Activated CD4-positive, alpha-beta T cell treated with anti-CD3 and anti-CD28 coated beads, Interleukin-2, amount 10 ng/mL, durations not matched to agents 7 days and 5 days (primary cell): ENCODE data around the gene FAM174C. TPM values are rescaled to one million over a fixed set of nuclear protein-coding genes. Genes with fewer than 3 reads are reported as not detected.

Source experiments
- CTCF ChIA-PET: fragments of 350-600 bp; sonication (Branson Sonifier 250); formaldehyde crosslinking; loops from one replicate; lab custom pipeline; 2021; ENCODE audit warnings: antibody characterized with exemption; lab: Charles Lee
- POLR2A ChIA-PET: fragments of 350-600 bp; sonication (Branson Sonifier 250); formaldehyde crosslinking; loops from one replicate; lab custom pipeline; 2021; ENCODE audit warnings: antibody characterized with exemption; lab: Charles Lee
- DNase-seq: peaks from one replicate; pipeline ENCODE4 v3.0.0-alpha.2; 2020
- H3K27ac Mint-ChIP-seq: one replicate; pipeline ENCODE4 v1.8.0; 2021; ENCODE audit warnings: mild to moderate bottlenecking, moderate library complexity, mixed read lengths
- H3K27me3 Mint-ChIP-seq: one replicate; pipeline ENCODE4 v1.8.0; 2021; ENCODE audit warnings: mixed read lengths
- H3K36me3 Mint-ChIP-seq: one replicate; pipeline ENCODE4 v1.8.0; 2021; ENCODE audit warnings: low read depth, mixed read lengths
- H3K4me1 Mint-ChIP-seq: one replicate; pipeline ENCODE4 v1.8.0; 2021; ENCODE audit warnings: mixed read lengths
- H3K4me3 Mint-ChIP-seq: one replicate; pipeline ENCODE4 v1.8.0; 2021; ENCODE audit warnings: mild to moderate bottlenecking, moderate library complexity, mixed read lengths
- H3K9me3 Mint-ChIP-seq: one replicate; pipeline ENCODE4 v1.8.0; 2021; ENCODE audit warnings: mixed read lengths
- total RNA-seq, 2 experiments: library from RNA; stranded (reverse); gene quantifications; one replicate each; pipeline ENCODE4 v1.2.3, GENCODE V29; 2021

The FAM174C gene
- total RNA-seq, 2 experiments from 2014 or later = 47.8 to 51.5 TPM

DNA sequence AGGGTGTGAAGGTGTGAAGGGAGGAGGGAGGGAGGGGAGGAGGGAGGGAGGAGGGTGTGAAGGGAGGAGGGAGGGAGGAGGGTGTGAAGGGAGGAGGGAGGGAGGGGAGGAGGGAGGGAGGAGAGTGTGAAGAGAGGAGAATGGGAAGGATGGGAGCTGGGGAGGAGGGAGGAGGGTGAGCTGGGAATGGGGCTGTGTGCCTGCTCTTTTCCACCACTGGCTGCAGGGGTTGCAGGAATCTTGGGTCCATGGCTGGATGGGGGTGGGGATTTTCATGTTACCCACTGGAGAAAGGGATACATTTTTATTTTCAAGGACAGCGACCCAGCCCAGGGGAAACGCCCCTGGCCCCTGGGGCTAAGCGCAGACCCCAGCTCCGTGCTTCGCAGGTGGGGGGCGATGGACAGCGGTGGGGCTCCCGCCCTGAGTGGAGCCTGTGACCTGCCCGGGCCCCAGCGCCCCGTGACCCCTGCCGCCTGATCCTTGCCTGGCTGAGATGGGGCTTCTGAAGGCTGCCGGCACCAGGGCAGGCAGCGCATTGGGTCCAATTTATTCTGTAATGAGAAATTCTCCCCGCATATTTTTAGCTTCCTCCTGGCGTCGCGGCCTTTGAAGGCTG is 7.4 kb downstream of the FAM174C start:
- H3K36me3 Mint-ChIP-seq = peaks cover 14% of the 10 kb centered on the region
- DNase-seq = no peak
- H3K27me3 Mint-ChIP-seq = peaks cover 18% of the 10 kb centered on the region
- ChIA-PET POLR2A (no interaction called here), CTCF (no interaction called here)
- H3K27ac Mint-ChIP-seq = no peak overlapping the region
- H3K9me3 Mint-ChIP-seq = no peaks in the 10 kb centered on the region
- no peak overlapping the region for H3K4me3 Mint-ChIP-seq
- H3K4me1 Mint-ChIP-seq = peaks cover 19% of the 10 kb centered on the region

DNA sequence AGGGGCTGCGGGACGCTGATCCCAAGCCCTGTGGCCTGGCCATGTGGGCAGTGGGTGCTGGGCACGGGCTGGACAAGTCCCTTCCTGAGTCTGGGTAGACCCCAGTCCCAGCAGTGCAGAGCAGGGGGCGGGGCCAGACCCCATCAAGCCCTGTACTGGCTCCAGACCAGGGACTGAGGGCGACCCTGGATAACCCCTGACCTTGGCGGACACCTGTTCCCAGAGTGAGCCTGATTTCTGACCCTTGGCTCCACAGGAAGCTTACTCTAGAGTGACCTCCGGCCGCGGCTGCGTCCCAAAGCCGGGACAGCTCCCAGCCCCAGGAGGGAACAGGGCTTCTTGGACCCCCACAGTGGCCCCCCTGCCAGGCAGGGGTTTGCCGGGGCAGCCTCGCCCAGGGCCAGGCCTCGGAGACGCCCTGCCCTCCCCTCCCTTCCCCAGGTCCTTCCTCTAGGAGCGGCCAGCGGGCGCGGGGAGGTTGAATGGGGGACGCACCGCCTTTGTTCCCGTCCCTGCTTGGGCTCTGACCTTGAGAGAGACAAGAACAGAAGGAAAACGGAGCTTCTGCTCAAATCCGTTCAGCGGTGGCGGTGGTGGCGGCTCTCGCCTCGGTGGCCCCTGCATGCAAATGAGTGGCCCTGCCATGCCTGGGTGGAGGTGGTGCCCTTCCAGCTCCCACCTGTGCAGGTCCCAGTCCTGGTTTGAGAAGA is 8.0 kb downstream of the FAM174C start:
- Mint-ChIP-seq H3K4me1 (peaks cover 13% of the 10 kb centered on the region), H3K9me3 (no peaks in the 10 kb centered on the region), H3K36me3 (peaks cover 10% of the 10 kb centered on the region), H3K4me3 (no peak overlapping the region), H3K27me3 (peaks cover 22% of the 10 kb centered on the region), H3K27ac (no peak overlapping the region)
- DNase-seq = no peak
- ChIA-PET CTCF (interaction anchor here (0.6 kb wide), 1 partner anchor 333 kb away, joined by 3 read pairs; no protein-coding TSS in a partner anchor), POLR2A (no interaction called here)

DNA sequence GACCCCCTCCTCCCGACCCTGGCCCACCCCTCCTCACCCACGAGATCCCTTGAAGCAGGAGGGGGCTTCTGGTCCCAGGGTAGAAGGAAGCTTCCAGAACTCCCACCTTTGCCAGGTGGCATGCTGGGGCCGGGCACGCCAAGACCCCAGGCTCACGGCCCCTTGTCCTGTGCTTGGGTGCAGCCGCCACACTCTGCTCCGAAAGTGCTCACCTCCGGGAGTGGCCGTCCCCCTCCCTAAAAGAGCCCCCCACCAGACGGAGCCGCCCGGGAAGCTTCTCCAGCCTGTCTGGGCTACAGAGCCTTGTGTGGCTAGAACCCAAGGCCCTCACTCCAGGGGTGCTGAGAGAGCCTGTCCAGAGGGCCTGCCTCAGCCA is 8.6 kb downstream of the FAM174C start:
- POLR2A ChIA-PET = no interaction called here
- H3K4me3 Mint-ChIP-seq = no peak overlapping the region
- no peaks in the 10 kb centered on the region for H3K9me3 Mint-ChIP-seq
- H3K4me1 Mint-ChIP-seq = peaks cover 13% of the 10 kb centered on the region
- peaks cover 10% of the 10 kb centered on the region for H3K36me3 Mint-ChIP-seq
- CTCF ChIA-PET = interaction anchor here (0.6 kb wide), 1 partner anchor 333 kb away, joined by 3 read pairs; no protein-coding TSS in a partner anchor
- no peak overlapping the region for H3K27ac Mint-ChIP-seq
- peaks cover 22% of the 10 kb centered on the region for H3K27me3 Mint-ChIP-seq
- DNase-seq = no peak

DNA sequence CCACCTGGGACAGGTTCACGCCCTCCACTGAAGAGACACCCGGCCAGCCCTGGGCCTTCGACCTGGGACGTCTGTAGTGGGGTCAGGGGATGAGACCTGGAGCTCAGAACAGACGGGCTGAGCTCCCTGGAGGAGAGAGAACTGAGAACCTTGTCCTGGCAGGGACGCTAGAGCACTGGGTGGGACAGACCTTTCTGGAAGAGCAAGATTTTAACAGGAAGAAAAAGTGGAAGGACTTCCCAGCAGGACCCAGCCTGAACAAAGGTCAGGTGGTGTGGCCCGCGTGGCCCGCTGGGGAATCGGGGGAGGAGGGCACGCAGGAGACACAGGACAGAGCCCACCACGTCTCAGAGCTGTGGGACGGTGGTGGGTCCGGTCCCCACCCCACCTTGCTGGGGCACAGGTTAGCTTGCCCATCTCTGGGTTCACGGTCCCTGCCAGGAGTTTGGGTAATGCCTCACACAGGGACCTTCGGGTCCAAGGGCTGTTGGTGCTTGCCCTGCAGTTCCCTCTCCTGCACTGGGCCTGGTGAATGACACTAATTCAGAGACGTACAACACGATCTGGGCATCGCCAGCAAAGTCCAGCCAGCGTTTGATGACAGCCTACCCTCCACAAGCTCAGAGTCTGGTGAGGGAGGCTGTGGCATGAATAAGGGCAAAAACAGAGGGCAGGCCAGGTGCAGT is 9.1 kb downstream of the FAM174C start:
- POLR2A ChIA-PET = no interaction called here
- Mint-ChIP-seq H3K4me1 (peaks cover 13% of the 10 kb centered on the region), H3K36me3 (peaks cover 10% of the 10 kb centered on the region), H3K9me3 (no peaks in the 10 kb centered on the region), H3K27me3 (peaks cover 22% of the 10 kb centered on the region), H3K27ac (no peak overlapping the region), H3K4me3 (no peak overlapping the region)
- CTCF ChIA-PET = interaction anchor here (0.7 kb wide), 1 partner anchor 153 kb away, joined by 3 read pairs; no protein-coding TSS in a partner anchor
- DNase-seq = no peak

DNA sequence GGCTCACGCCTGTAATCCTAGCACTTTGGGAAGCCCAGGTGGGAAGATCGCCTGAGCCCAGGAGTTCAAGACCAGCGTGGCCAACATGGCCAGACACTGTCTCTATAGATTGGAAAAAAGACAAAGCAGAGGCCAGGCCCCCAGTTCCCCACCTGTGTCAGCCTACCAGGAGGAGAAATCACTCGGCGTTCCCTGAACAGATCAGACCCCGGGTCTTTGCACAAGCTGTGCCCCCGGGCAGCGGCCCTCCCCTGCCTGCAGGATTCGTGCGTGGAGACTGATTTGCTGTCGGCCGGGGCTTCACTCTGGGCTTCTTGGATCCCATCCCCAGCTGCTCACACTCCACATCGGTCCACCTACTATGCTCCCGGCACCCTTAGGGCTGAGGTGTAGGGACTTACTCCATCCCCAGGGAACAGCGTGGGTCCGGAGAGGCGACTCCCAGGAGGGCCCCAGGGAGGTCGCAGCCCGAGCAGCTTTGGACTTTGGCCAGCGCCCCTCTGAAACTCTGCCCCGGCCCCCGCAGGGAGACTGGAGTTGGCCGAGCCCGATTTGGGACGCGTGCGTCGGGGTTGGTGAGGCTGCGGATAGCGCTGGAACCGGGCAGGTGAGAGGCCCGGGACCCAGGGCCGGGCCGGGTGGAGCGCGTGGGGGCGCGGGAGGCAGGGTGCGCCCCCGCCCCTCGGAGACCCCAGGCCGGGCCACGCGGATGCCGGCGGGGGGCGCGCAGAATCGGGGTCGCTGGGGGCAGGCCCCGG is 9.8 kb downstream of the FAM174C start:
- Mint-ChIP-seq H3K27me3 (peaks cover 22% of the 10 kb centered on the region), H3K4me1 (peaks cover 8% of the 10 kb centered on the region), H3K27ac (no peak overlapping the region), H3K4me3 (no peak overlapping the region), H3K36me3 (peaks cover 4% of the 10 kb centered on the region), H3K9me3 (no peaks in the 10 kb centered on the region)
- ChIA-PET POLR2A (no interaction called here), CTCF (interaction anchor here (0.7 kb wide), 1 partner anchor 152 kb away, joined by 3 read pairs; no protein-coding TSS in a partner anchor)
- no peak for DNase-seq

DNA sequence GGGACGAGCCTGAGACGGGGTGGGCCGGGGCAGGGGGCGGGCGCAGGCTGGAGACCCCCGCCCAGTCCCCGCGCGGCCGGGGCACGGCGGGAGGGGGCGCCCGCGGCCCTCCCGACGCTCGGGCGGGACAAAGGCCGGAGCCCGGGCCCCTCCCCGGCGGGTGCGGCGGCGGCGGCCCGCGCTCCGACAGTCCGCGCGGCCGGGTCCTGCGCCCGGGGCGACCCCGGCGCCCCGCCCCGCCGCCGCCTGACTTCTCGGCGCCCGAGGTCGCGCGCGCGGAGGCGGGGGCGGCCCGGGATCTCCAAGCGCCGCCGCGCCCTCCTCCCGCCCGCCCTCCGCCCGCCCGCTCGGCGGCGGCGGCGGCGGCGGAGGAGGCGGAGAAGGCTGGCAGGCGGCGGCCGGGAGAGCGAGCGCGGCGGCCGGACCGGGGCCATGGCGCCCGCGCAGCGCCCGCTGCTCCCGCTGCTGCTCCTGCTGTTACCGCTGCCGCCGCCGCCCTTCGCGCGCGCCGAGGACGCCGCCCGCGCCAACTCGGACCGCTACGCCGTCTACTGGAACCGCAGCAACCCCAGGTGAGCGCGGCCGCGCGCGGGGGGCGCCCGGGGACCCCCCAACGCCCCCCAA is 10.5 kb downstream of the FAM174C start, which contains the start of gene EFNA2:
Gene EFNA2 (plus strand): TSS at position 137 of the 624 bp plus-strand sequence. CDS start 296 bp downstream, at position 433.
- ChIA-PET POLR2A (no interaction called here), CTCF (no interaction called here)
- DNase-seq = no peak
- Mint-ChIP-seq H3K27ac (no peak within 1 kb of the TSS), H3K27me3 (peaks cover 22% of the 10 kb centered on the region), H3K4me1 (peaks cover 5% of the 10 kb centered on the region), H3K4me3 (peak within 1 kb of the TSS; percentile 49), H3K9me3 (no peaks in the 10 kb centered on the region), H3K36me3 (no peaks in the 10 kb centered on the region)

DNA sequence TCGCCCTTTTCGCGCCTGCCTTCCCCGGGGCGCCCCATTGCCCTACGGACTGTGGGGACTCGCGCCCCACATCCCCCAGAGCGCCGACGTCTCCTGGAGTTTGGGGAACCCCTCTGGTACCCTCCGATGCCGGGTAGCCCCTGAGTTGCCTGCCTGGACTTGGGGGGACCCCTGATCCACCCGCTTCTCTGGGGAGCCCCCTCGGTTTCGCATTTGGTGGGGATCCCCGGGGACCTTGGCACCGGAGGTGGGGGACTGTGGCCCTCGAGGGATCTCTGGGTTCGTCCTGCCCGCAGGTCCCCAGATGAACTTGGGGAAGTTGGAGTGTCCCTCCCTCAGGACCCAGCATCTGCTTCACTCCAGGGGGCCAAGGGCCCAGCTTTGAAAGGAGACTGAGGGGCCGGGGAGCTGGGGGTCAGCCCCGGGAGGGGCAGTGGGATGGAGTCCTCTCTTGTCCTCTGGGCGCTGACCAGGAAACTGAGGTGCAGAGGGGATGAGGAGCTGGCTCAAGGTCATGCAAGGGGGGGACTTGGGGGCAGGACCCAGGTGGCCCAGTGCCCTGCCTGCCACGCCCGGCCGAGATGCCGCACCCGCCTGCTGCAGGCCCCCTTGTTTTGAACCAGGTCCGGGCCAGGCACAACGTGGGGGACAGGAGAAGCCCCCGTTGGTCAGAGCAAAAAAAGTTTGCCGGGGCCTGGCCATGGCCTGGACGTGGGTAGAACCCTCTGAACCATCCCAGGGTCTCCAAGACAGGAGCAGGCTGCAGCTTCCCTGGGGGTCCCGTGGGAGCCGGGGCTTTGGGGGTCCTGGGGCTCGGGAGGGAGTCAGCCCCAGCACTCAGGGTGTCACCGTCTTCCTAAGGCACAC is 11.4 kb downstream of the FAM174C start:
- no peak overlapping the region for H3K27ac Mint-ChIP-seq
- no peaks in the 10 kb centered on the region for H3K36me3 Mint-ChIP-seq
- CTCF ChIA-PET = interaction anchor here (0.7 kb wide), 1 partner anchor 66 kb away, joined by 4 read pairs; no protein-coding TSS in a partner anchor
- DNase-seq = no peak
- peaks cover 22% of the 10 kb centered on the region for H3K27me3 Mint-ChIP-seq
- POLR2A ChIA-PET = no interaction called here
- no peaks in the 10 kb centered on the region for H3K9me3 Mint-ChIP-seq
- peak overlapping the region; percentile 49 for H3K4me3 Mint-ChIP-seq
- peaks cover 5% of the 10 kb centered on the region for H3K4me1 Mint-ChIP-seq

DNA sequence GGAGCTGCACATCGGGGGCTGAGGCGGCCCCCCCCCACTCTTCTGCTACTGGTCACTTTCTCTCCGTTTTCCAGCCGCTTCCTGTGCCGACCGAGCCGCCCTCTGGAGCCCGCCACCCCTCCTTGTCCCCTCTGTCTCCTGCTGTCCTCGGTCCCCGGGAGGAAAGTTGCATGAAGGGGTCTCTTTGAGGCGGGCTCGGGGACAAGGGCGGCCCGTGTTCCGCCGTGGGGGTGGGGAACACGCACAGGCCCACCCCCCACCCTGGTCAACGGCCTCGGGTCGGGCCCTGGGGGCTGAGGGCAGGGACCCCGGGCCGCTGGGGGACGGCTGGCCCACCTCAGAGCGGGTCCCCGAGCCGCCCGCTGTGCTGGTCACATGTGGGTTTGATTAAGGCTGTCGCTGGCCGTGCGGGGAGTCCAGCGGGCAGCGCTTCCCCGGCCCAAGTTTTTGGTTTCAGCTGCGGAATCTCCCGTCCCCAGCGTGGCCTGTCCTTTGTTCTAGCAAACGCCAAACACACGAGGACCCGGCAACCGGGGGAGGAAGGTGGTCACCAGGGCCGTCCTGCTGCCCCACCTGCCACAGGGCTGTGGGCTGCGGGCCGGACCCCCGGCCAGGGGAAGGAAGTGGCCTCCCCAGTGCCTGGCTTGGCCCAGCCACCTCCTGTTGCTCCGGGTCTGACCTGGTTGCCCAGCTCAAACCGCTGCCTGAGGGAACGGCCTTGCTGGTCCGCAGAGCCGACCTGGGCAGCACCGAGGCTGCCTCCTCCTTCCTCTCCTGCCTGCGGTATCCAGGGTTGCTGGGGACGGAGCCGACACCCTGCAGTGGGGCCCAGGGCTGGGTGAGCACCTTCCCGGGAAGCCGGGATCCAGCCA is 12.3 kb downstream of the FAM174C start:
- Mint-ChIP-seq H3K9me3 (no peaks in the 10 kb centered on the region), H3K4me3 (no peak overlapping the region), H3K27ac (no peak overlapping the region), H3K4me1 (peaks cover 5% of the 10 kb centered on the region), H3K36me3 (no peaks in the 10 kb centered on the region), H3K27me3 (peaks cover 26% of the 10 kb centered on the region)
- DNase-seq = no peak
- POLR2A ChIA-PET = no interaction called here
- CTCF ChIA-PET = no interaction called here

DNA sequence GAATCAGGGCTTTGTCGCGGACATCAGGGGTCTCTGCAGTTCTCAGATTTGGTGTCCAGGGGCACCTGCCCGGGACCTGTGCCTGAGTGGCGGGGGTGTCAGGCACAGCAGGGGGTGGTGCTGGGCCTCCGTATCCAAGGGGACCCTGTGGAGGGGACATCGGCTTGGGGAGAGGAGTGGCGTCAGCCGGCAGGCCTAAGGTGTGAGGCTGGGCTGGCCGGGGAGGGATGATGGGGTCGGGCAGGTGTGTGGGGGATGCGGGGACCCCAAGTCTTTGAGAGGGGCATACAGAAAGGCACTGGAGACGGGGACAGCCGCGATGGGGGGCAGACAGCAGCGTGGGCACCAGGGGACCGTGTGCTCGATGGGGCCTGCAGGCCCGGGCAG is 12.9 kb downstream of the FAM174C start:
- Mint-ChIP-seq H3K27ac (no peak overlapping the region), H3K9me3 (no peaks in the 10 kb centered on the region), H3K27me3 (peaks cover 26% of the 10 kb centered on the region), H3K4me1 (peaks cover 5% of the 10 kb centered on the region), H3K4me3 (no peak overlapping the region), H3K36me3 (no peaks in the 10 kb centered on the region)
- POLR2A ChIA-PET = no interaction called here
- DNase-seq = no peak
- CTCF ChIA-PET = no interaction called here

DNA sequence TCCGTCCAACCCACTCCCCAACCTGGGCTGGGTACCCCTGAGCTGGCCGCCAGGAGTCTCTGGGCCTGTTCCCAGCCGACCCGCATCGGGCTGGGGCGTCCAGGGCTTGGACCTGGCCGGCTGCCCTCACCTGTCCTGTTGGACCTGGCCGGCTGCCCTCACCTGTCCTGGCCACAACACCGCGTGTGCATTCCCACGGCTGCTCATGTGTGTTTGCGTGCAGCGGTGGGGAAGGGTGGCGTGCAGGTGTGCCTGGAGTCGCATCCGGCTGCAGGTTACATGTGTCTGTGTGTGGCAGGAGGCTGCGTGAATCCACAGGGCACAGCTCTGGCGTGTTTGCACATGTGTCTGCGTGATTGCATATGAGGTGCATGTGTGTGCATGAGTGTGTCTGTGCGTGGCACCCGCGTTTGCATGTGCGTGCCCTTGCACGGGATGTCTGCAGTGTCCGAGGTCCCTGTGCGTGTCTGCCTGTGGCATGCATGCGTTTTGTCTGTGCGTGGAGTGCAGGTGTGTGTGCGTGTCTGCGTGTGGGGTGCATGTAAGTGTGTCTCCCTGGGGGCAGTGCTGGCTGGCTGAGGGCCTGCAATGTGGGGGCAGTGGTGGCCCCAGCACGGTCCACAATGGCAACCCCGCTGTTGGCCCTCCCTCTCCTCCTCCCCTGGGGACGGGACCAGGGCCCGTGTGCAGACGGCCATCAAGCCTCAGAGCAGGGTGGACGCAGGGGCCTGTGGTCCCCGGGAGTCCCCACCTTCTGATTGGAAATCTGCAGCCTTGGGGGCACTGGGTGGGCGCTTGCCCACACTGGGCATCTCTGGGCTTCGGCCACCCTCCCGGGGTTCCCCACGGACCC is 13.7 kb downstream of the FAM174C start:
- Mint-ChIP-seq H3K4me1 (peaks cover 5% of the 10 kb centered on the region), H3K4me3 (no peak overlapping the region), H3K27ac (no peak overlapping the region), H3K36me3 (no peaks in the 10 kb centered on the region), H3K9me3 (no peaks in the 10 kb centered on the region), H3K27me3 (peaks cover 26% of the 10 kb centered on the region)
- no peak for DNase-seq
- ChIA-PET CTCF (no interaction called here), POLR2A (no interaction called here)
